SK-N-SH treated with all-trans-retinoic acid at 6 μM for 48 hours (cell line): Measurements from ENCODE around the gene SPRED3.

Source experiments
- ATAC-seq: fragments of 200-7000 bp; cut with Tn5 transposase; 3 replicates; pipeline ENCODE4 v1.9.1; 2020; ENCODE audit warnings: mild to moderate bottlenecking, moderate library complexity
- BACH2 ChIP-seq: fragments of 250-450 bp; sonication (Bioruptor Pico); IDR thresholded peaks from 2 replicates; pipeline ENCODE4 v1.9.0; 2021; ENCODE audit warnings: mild to moderate bottlenecking, borderline replicate concordance
- CREB5 ChIP-seq: fragments of 250-450 bp; sonication (Bioruptor Pico); IDR thresholded peaks from 2 replicates; pipeline ENCODE4 v1.5.1; 2020; ENCODE audit warnings: low read depth, mild to moderate bottlenecking, moderate library complexity
- CSDC2 ChIP-seq: fragments of 250-450 bp; sonication (Bioruptor Pico); IDR thresholded peaks from 2 replicates; pipeline ENCODE4 v1.5.0; 2020; ENCODE audit warnings: mild to moderate bottlenecking, moderate library complexity
- CSRNP3 ChIP-seq: fragments of 250-450 bp; sonication (Bioruptor Pico); IDR thresholded peaks from 2 replicates; pipeline ENCODE4 v1.5.1; 2021; ENCODE audit warnings: mild to moderate bottlenecking, moderate library complexity
- ESRRG ChIP-seq: fragments of 250-450 bp; sonication (Bioruptor Pico); IDR thresholded peaks from 2 replicates; pipeline ENCODE4 v1.6.1; 2021; ENCODE audit warnings: mild to moderate bottlenecking
- GLIS3 ChIP-seq: fragments of 250-450 bp; sonication (Bioruptor Pico); IDR thresholded peaks from 2 replicates; pipeline ENCODE4 v1.5.0; 2020; ENCODE audit warnings: mild to moderate bottlenecking, moderate library complexity
- OSR1 ChIP-seq: fragments of 250-450 bp; sonication (Bioruptor Pico); IDR thresholded peaks from 2 replicates; pipeline ENCODE4 v1.8.0; 2022; ENCODE audit warnings: moderate library complexity, mild to moderate bottlenecking, inconsistent platforms
- PATZ1 ChIP-seq: fragments of 250-450 bp; sonication (Bioruptor Pico); IDR thresholded peaks from 2 replicates; pipeline ENCODE4 v1.8.0; 2020; ENCODE audit warnings: mild to moderate bottlenecking, moderate library complexity, borderline replicate concordance
- POU6F1 ChIP-seq: fragments of 250-450 bp; sonication (Bioruptor Pico); IDR thresholded peaks from 2 replicates; pipeline ENCODE4 v1.8.0; 2021; ENCODE audit warnings: low read depth, mild to moderate bottlenecking, moderate library complexity, borderline replicate concordance
- PPARA ChIP-seq: fragments of 250-450 bp; sonication (Bioruptor Pico); IDR thresholded peaks from 2 replicates; pipeline ENCODE4 v1.5.0; 2020; ENCODE audit warnings: mild to moderate bottlenecking, borderline replicate concordance
- RARB ChIP-seq: fragments of 250-450 bp; sonication (Bioruptor Pico); IDR thresholded peaks from 2 replicates; pipeline ENCODE4 v1.8.0; 2021; ENCODE audit warnings: mild to moderate bottlenecking, moderate library complexity
- SNAI2 ChIP-seq: fragments of 250-450 bp; sonication (Bioruptor Pico); IDR thresholded peaks from 2 replicates; pipeline ENCODE4 v1.5.0; 2020; ENCODE audit warnings: mild to moderate bottlenecking, moderate library complexity
- TCF4 ChIP-seq: fragments of 250-450 bp; sonication (Bioruptor Pico); IDR thresholded peaks from 2 replicates; pipeline ENCODE4 v1.8.0; 2021; ENCODE audit warnings: mild to moderate bottlenecking, moderate library complexity, borderline replicate concordance
- TOX ChIP-seq: fragments of 250-450 bp; sonication (Bioruptor Pico); IDR thresholded peaks from 2 replicates; pipeline ENCODE4 v1.8.0; 2021; ENCODE audit warnings: mild to moderate bottlenecking, moderate library complexity, borderline replicate concordance
- TSHZ2 ChIP-seq: fragments of 250-450 bp; sonication (Bioruptor Pico); IDR thresholded peaks from 2 replicates; pipeline ENCODE4 v1.5.0; 2020; ENCODE audit warnings: mild to moderate bottlenecking, moderate library complexity
- ZC3H10 ChIP-seq: fragments of 250-450 bp; sonication (Bioruptor Pico); IDR thresholded peaks from 2 replicates; pipeline ENCODE4 v1.5.1; 2021; ENCODE audit warnings: mild to moderate bottlenecking, moderate library complexity
- ZFP3 ChIP-seq: fragments of 250-450 bp; sonication (Bioruptor Pico); IDR thresholded peaks from 2 replicates; pipeline ENCODE4 v1.5.0; 2020; ENCODE audit warnings: mild to moderate bottlenecking, moderate library complexity
- ZFP30 ChIP-seq: fragments of 450-650 bp; formaldehyde crosslinking; IDR thresholded peaks from 2 replicates; pipeline ENCODE4 v1.5.0; 2022; ENCODE audit warnings: mild to moderate bottlenecking, moderate library complexity
- ZNF565 ChIP-seq: fragments of 450-650 bp; formaldehyde crosslinking; conservative IDR thresholded peaks from 2 replicates; pipeline ENCODE4 v1.5.0; 2020; ENCODE audit warnings: low read depth, mild to moderate bottlenecking, moderate library complexity
- ZNF70 ChIP-seq: fragments of 450-650 bp; formaldehyde crosslinking; IDR thresholded peaks from 2 replicates; pipeline ENCODE4 v1.5.0; 2020; ENCODE audit warnings: mild to moderate bottlenecking, moderate library complexity

Gene SPRED3

DNA sequence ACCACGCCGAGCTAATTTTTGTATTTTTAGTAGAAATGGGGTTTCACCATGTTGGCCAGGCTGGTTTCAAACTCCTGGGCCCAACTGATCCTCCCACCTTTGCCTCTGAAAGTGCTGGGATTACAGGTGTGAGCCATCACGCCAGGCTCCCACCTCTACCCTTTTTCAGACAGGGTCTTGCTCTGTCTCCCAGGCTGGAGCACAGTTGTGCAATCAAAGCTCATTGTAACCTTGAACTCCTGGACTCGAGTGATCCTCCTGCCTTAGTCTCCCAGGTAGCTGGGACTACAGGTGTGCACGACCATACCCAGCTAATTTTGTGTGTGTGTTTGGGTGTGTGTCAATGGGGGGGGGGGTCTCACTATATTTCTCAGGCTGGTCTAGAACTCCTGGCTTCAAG, 35.8 kb downstream of the SPRED3 start:
- TF ChIP-seq RARB (CRISPR knock-in tag) = no peak
- TF ChIP-seq PPARA = no peak
- TF ChIP-seq OSR1 (CRISPR knock-in tag) = no peak
- no peak for TF ChIP-seq ZC3H10 (CRISPR knock-in tag)
- no peak for TF ChIP-seq BACH2 (CRISPR knock-in tag)
- TF ChIP-seq TOX (CRISPR knock-in tag) = no peak
- TF ChIP-seq TCF4 (CRISPR knock-in tag) = no peak
- no peak for TF ChIP-seq ZFP3 (CRISPR knock-in tag)
- ATAC-seq = no peak

- ATAC-seq = no peak
- TF ChIP-seq BACH2 (CRISPR knock-in tag) = no peak
- no peak for TF ChIP-seq TSHZ2 (CRISPR knock-in tag)
- no peak for TF ChIP-seq POU6F1
- TF ChIP-seq ESRRG = no peak
- TF ChIP-seq ZFP30 (CRISPR knock-in tag) = no peak
- no peak for TF ChIP-seq CREB5
- TF ChIP-seq CSRNP3 (CRISPR knock-in tag) = no peak
- TF ChIP-seq ZFP3 (CRISPR knock-in tag) = no peak
- no peak for TF ChIP-seq TOX (CRISPR knock-in tag)
- TF ChIP-seq RARB (CRISPR knock-in tag) = no peak
- TF ChIP-seq ZC3H10 (CRISPR knock-in tag) = no peak
- no peak for TF ChIP-seq SNAI2
- no peak for TF ChIP-seq ZNF70 (CRISPR knock-in tag)
- no peak for TF ChIP-seq TCF4 (CRISPR knock-in tag)
- TF ChIP-seq, all 23 proteins: peak for 0
These were observed 36.8 kb downstream of the SPRED3 start for GRCh38 chr19:38425222-38425809.

DNA sequence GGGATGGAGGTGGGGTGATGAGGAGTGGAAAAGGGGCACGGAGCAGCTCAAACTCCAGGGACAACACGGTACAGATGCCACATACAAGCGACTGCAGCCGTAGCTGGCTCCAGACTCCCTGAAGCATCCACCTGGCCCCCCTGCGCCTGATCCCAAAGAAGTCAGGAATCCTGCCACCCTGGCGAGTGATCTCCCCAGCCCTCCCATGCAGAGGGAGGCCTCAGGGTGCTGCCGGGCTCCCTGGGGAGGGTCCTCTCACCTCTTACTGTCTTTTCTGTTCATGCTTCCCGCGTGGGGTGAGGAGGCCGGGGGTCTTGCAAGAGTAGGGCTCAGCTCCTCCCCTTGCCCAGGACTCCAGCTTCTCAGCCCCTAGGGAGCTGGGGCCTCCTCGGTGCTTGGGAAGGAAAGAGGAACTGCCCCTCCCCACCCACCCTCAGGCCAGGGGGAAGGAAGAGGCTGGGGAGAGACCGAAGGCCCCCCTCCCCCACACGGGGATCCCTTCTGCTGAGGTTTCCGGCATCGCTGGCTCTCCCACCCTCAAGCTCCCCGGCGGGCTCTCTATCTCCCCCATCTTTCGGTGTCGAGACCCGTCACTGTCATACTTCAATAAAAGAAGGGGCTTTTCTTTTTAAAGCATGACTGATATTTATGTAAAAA, 37.4 kb downstream of the SPRED3 start, which contains the start of gene RASGRP4:
Gene RASGRP4 (minus strand): TSS at position 410 of the 657 bp plus-strand sequence. CDS start 128 bp downstream, at position 282.
- no peak for ATAC-seq
- no peak for TF ChIP-seq SNAI2
- TF ChIP-seq ZNF565 (CRISPR knock-in tag) = no peak
- no peak for TF ChIP-seq ESRRG
- no peak for TF ChIP-seq PPARA
- TF ChIP-seq CREB5 = no peak
- TF ChIP-seq ZFP30 (CRISPR knock-in tag) = no peak
- TF ChIP-seq GLIS3 = no peak
- TF ChIP-seq BACH2 (CRISPR knock-in tag) = no peak
- TF ChIP-seq POU6F1 = no peak
- no peak for TF ChIP-seq CSDC2 (CRISPR knock-in tag)
- no peak for TF ChIP-seq RARB (CRISPR knock-in tag)
- TF ChIP-seq ZFP3 (CRISPR knock-in tag) = no peak
- TF ChIP-seq ZNF70 (CRISPR knock-in tag) = no peak
- TF ChIP-seq ZC3H10 (CRISPR knock-in tag) = no peak
- no peak for TF ChIP-seq OSR1 (CRISPR knock-in tag)
- no peak for TF ChIP-seq PATZ1 (CRISPR knock-in tag)
